ENCODE results near the gene TIMM29. TPM values are rescaled to one million over a fixed set of nuclear protein-coding genes. Genes with fewer than 3 reads are reported as not detected.

Gene TIMM29
- total RNA-seq, 2 experiments from 2014 or later, result 27.3 to 28.3 TPM

DNA sequence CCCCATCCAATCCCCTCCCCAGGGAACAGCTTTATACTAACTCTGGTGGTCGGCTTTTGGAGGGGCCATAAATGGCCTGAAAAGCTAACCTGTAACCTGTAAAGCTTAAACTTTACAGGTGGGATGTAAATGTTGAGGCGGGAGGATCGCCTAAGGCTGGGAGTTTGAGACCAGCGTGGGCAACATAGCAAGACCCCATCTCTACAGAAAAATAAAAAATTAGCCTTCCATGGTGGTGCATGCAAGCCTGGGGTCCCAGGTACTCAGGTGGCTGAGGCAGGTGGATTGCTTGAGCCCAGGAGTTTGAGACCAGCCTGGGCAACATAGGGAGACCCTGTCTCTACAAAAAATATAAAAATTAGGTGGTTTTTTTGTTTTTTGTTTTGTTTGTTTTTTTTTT, 38.7 kb upstream of the TIMM29 start:
- ChIA-PET CTCF (ENCODE audit: unreplicated experiment) (no interaction called here), POLR2A (interaction anchor here (0.7 to 2.7 kb wide), 5 partner anchors 12 to 195 kb away, joined by 3 to 34 read pairs (median 4); no protein-coding TSS in a partner anchor)
- Histone ChIP-seq H2AFZ (ENCODE audit: low read length) (no peak overlapping the region), H3K4me1 (ENCODE audit: insufficient read depth, low read length, poor library complexity, severe bottlenecking) (peaks cover 37% of the 10 kb centered on the region), H3K36me3 (ENCODE audit: insufficient read depth, low read length) (peaks cover 11% of the 10 kb centered on the region; the same call in 1 of the 2 replicates), H3K4me3 (ENCODE audit: low read depth, low read length, poor library complexity, severe bottlenecking) (no peak overlapping the region), H3K27ac (ENCODE audit: low read depth, low read length, poor library complexity, severe bottlenecking) (peak overlapping the region; percentile 6), H4K20me1 (ENCODE audit: insufficient read depth, low read length) (no peaks in the 10 kb centered on the region), H3K79me2 (ENCODE audit: insufficient read depth, low read depth, low read length) (peaks cover 80% of the 10 kb centered on the region), H3K9me2 (ENCODE audit: insufficient read depth, low read length) (no peaks in the 10 kb centered on the region), H3K9me3 (ENCODE audit: low read length) (no peaks in the 10 kb centered on the region), H3K4me2 (ENCODE audit: low read length) (no peak overlapping the region)
- no TSS peak for BruUV-seq (replicated peaks)
- TF ChIP-seq EZH2phosphoT487 (IDR thresholded peaks at IDR 0.05; ENCODE audit: borderline replicate concordance, low read depth, low read length), result no peak
- intact Hi-C loops (cut with micrococcal nuclease; ENCODE audit: unreplicated experiment), result no loop called here
- no peak for DNase-seq (ENCODE audit: low spot score)

GRCh38 chr19:10891405-10892086, 37.1 kb upstream of the TIMM29 start:
- BruUV-seq (replicated peaks), result no TSS peak
- no peak for DNase-seq (ENCODE audit: low spot score)
- peaks cover 46% of the 10 kb centered on the region for H3K4me1 ChIP-seq (ENCODE audit: insufficient read depth, low read length, poor library complexity, severe bottlenecking)
- ChIA-PET CTCF (ENCODE audit: unreplicated experiment) (no interaction called here), POLR2A (interaction anchor here (2.2 kb wide), 1 partner anchor 15 kb away, joined by 5 read pairs; no protein-coding TSS in a partner anchor)
- intact Hi-C loops (cut with micrococcal nuclease; ENCODE audit: unreplicated experiment), result no loop called here
- H3K4me2 ChIP-seq (ENCODE audit: low read length), result no peak overlapping the region
- no peaks in the 10 kb centered on the region for H3K9me3 ChIP-seq (ENCODE audit: low read length)
- H2AFZ ChIP-seq (ENCODE audit: low read length), result no peak overlapping the region
- peaks cover 65% of the 10 kb centered on the region for H3K79me2 ChIP-seq (ENCODE audit: insufficient read depth, low read depth, low read length)
- H4K20me1 ChIP-seq (ENCODE audit: insufficient read depth, low read length), result 0 out of 2 replicates have a peak, but pooled peaks cover 1% of the 10 kb centered on the region
- no peak overlapping the region for H3K27ac ChIP-seq (ENCODE audit: low read depth, low read length, poor library complexity, severe bottlenecking)
- H3K9me2 ChIP-seq (ENCODE audit: insufficient read depth, low read length), result no peaks in the 10 kb centered on the region
- peaks cover 8% of the 10 kb centered on the region; the same call in 1 of the 2 replicates for H3K36me3 ChIP-seq (ENCODE audit: insufficient read depth, low read length)
- TF ChIP-seq, protein P1, sequence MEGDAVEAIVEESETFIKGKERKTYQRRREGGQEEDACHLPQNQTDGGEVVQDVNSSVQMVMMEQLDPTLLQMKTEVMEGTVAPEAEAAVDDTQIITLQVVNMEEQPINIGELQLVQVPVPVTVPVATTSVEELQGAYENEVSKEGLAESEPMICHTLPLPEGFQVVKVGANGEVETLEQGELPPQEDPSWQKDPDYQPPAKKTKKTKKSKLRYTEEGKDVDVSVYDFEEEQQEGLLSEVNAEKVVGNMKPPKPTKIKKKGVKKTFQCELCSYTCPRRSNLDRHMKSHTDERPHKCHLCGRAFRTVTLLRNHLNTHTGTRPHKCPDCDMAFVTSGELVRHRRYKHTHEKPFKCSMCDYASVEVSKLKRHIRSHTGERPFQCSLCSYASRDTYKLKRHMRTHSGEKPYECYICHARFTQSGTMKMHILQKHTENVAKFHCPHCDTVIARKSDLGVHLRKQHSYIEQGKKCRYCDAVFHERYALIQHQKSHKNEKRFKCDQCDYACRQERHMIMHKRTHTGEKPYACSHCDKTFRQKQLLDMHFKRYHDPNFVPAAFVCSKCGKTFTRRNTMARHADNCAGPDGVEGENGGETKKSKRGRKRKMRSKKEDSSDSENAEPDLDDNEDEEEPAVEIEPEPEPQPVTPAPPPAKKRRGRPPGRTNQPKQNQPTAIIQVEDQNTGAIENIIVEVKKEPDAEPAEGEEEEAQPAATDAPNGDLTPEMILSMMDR (conservative IDR thresholded peaks at IDR 0.05; ENCODE audit: low read length), result no peak
- no peak for TF ChIP-seq EZH2phosphoT487 (IDR thresholded peaks at IDR 0.05; ENCODE audit: borderline replicate concordance, low read depth, low read length)
- no peak overlapping the region for H3K4me3 ChIP-seq (ENCODE audit: low read depth, low read length, poor library complexity, severe bottlenecking)

- Histone ChIP-seq H4K20me1 (ENCODE audit: insufficient read depth, low read length) (0 out of 2 replicates have a peak, but pooled peaks cover 8% of the 10 kb centered on the region), H3K36me3 (ENCODE audit: insufficient read depth, low read length) (peaks cover 13% of the 10 kb centered on the region; the same call in 1 of the 2 replicates), H3K27ac (ENCODE audit: low read depth, low read length, poor library complexity, severe bottlenecking) (no peak overlapping the region), H3K9me2 (ENCODE audit: insufficient read depth, low read length) (no peaks in the 10 kb centered on the region), H2AFZ (ENCODE audit: low read length) (no peak overlapping the region), H3K9me3 (ENCODE audit: low read length) (no peaks in the 10 kb centered on the region), H3K4me2 (ENCODE audit: low read length) (no peak overlapping the region), H3K4me3 (ENCODE audit: low read depth, low read length, poor library complexity, severe bottlenecking) (no peak overlapping the region), H3K4me1 (ENCODE audit: insufficient read depth, low read length, poor library complexity, severe bottlenecking) (peaks cover 46% of the 10 kb centered on the region), H3K79me2 (ENCODE audit: insufficient read depth, low read depth, low read length) (peaks cover 65% of the 10 kb centered on the region)
- POLR2A ChIA-PET, result interaction anchor here (0.6 kb wide), 1 partner anchor 252 kb away, joined by 6 read pairs; no protein-coding TSS in a partner anchor
- DNase-seq (ENCODE audit: low spot score), result no peak
- TF ChIP-seq, protein P1 (conservative IDR thresholded peaks at IDR 0.05; ENCODE audit: low read length), result no peak
- no peak for TF ChIP-seq EZH2phosphoT487 (IDR thresholded peaks at IDR 0.05; ENCODE audit: borderline replicate concordance, low read depth, low read length)
- intact Hi-C loops (cut with micrococcal nuclease; ENCODE audit: unreplicated experiment), result no loop called here
- CTCF ChIA-PET (ENCODE audit: unreplicated experiment), result no interaction called here
- BruUV-seq (replicated peaks), result no TSS peak
Measured at GRCh38 chr19:10892256-10892655, 36.4 kb upstream of the TIMM29 start.
